Spinal cord (tissue), 10 donors: Measurements from ENCODE around the gene ADAM12. TPM values are rescaled to one million over a fixed set of nuclear protein-coding genes. Genes with fewer than 3 reads are reported as not detected.
A peak's percentile ranks its signal among the peaks of the same experiment; 100 is the strongest.
"Not testable (repeated sequence)": the region's sequence is repeated elsewhere in the genome, so short reads cannot be mapped to it uniquely, and the experiment has no call there.

Experiments used
- DNase-seq, 6 donors: peaks; one replicate each; pipeline versions ENCODE4 v3.0.0 to v3.0.0-alpha.2; 2013 to 2015; ENCODE audit warnings: low spot score in 6 of 6, low read depth in 4 of 6
- H3K27ac ChIP-seq: one replicate; pipeline ENCODE4 v1.5.1; 2013; ENCODE audit warnings: low read depth, low read length, control low read depth
- H3K27me3 ChIP-seq: one replicate; pipeline ENCODE4 v1.6.1; 2013; ENCODE audit warnings: low read length; ENCODE audit not compliant: control insufficient read depth, insufficient read depth
- H3K36me3 ChIP-seq: one replicate; pipeline ENCODE4 v1.6.1; 2013; ENCODE audit warnings: low read length; ENCODE audit not compliant: control insufficient read depth, insufficient read depth
- H3K4me1 ChIP-seq: one replicate; pipeline ENCODE4 v1.6.1; 2013; ENCODE audit warnings: low read length; ENCODE audit not compliant: control insufficient read depth, insufficient read depth
- H3K4me3 ChIP-seq: one replicate; pipeline ENCODE4 v1.5.1; 2013; ENCODE audit warnings: low read depth, low read length, control low read depth
- H3K9me3 ChIP-seq: one replicate; pipeline ENCODE4 v1.6.1; 2013; ENCODE audit warnings: low read length; ENCODE audit not compliant: control insufficient read depth, insufficient read depth
- WGBS: methylation state at CpG from one replicate; pipeline ENCODE4 v1.1.5; 2013; ENCODE audit warnings: missing lambda C conversion rate; ENCODE audit not compliant: insufficient coverage; 5-methylcytosine and 5-hydroxymethylcytosine counted together
- polyA plus RNA-seq, 2 donors: library from polyadenylated mRNA; unstranded; fragments of 120-200 nt; gene quantifications; one replicate each; pipeline ENCODE4 v1.2.1, GENCODE V29; 2013; ENCODE audit not compliant: insufficient read length in 2 of 2
- total RNA-seq, 2 donors: library from RNA; depleted of rRNA in 1 of 2; stranded (reverse); fragments of 120-200 nt in 1 of 2; fragments of >200 nt in 1 of 2; gene quantifications; one replicate each; pipeline versions ENCODE4 v1.2.3 to v1.2.4, GENCODE V29; 2013 to 2014
- donor health status: healthy.

Gene ADAM12
- total and polyA plus RNA-seq, 4 donors: 9.8 to 81.5 (median 23.6) TPM

- Histone ChIP-seq H3K4me3 (no peak overlapping the region), H3K9me3 (peaks cover 4% of the 10 kb centered on the region), H3K36me3 (no peaks in the 10 kb centered on the region), H3K27me3 (no peaks in the 10 kb centered on the region), H3K4me1 (peaks cover 14% of the 10 kb centered on the region), H3K27ac (no peak overlapping the region)
- no peak for DNase-seq
- 56% methylated on average over 4 of the region's 4 CpGs for WGBS
Measured at GRCh38 chr10:126352453-126352852, 35.8 kb downstream of the ADAM12 start.

GRCh38 chr10:126351021-126351420 is 37.3 kb downstream of the ADAM12 start:
- H3K36me3 ChIP-seq: no peaks in the 10 kb centered on the region
- 91% methylated on average over 6 of the region's 6 CpGs for WGBS
- DNase-seq: no peak
- peaks cover 14% of the 10 kb centered on the region for H3K4me1 ChIP-seq
- H3K27ac ChIP-seq: no peak overlapping the region
- no peaks in the 10 kb centered on the region for H3K9me3 ChIP-seq
- H3K4me3 ChIP-seq: no peak overlapping the region
- no peaks in the 10 kb centered on the region for H3K27me3 ChIP-seq

- Histone ChIP-seq H3K9me3 (no peaks in the 10 kb centered on the region), H3K4me3 (no peak overlapping the region), H3K36me3 (no peaks in the 10 kb centered on the region), H3K27ac (no peak overlapping the region), H3K4me1 (peaks cover 14% of the 10 kb centered on the region), H3K27me3 (no peaks in the 10 kb centered on the region)
- no peak for DNase-seq
- 57% methylated on average over 6 of the region's 10 CpGs for WGBS
Measured at GRCh38 chr10:126350216-126350992, 37.9 kb downstream of the ADAM12 start.

GRCh38 chr10:126349676-126350075 is 38.6 kb downstream of the ADAM12 start:
- Histone ChIP-seq H3K36me3 (no peaks in the 10 kb centered on the region), H3K4me3 (no peak overlapping the region), H3K27ac (no peak overlapping the region), H3K9me3 (no peaks in the 10 kb centered on the region), H3K4me1 (peaks cover 14% of the 10 kb centered on the region), H3K27me3 (no peaks in the 10 kb centered on the region)
- DNase-seq: no peak
- WGBS: 82% methylated on average over 3 of the region's 5 CpGs

GRCh38 chr10:126349101-126349500 is 39.2 kb downstream of the ADAM12 start:
- Histone ChIP-seq H3K36me3 (no peaks in the 10 kb centered on the region), H3K27ac (no peak overlapping the region), H3K27me3 (no peaks in the 10 kb centered on the region), H3K9me3 (no peaks in the 10 kb centered on the region), H3K4me1 (peaks cover 14% of the 10 kb centered on the region), H3K4me3 (no peak overlapping the region)
- no peak for DNase-seq
- WGBS: no CpG with 5 or more reads among the region's 1 CpG

- H3K4me3 ChIP-seq, H3K36me3 ChIP-seq, H3K4me1 ChIP-seq, H3K27me3 ChIP-seq, H3K9me3 ChIP-seq, H3K27ac ChIP-seq, DNase-seq: not testable (repeated sequence)
- WGBS: no CpG with 5 or more reads among the region's 2 CpGs
Measured at GRCh38 chr10:126343496-126343895, 44.8 kb downstream of the ADAM12 start.

GRCh38 chr10:126342680-126343079 is 45.6 kb downstream of the ADAM12 start:
- Histone ChIP-seq H3K4me1 (no peaks in the 10 kb centered on the region), H3K36me3 (no peaks in the 10 kb centered on the region), H3K27ac (no peak overlapping the region), H3K4me3 (no peak overlapping the region), H3K27me3 (no peaks in the 10 kb centered on the region), H3K9me3 (no peaks in the 10 kb centered on the region)
- DNase-seq: peak in 1 of 6 donors; percentile 61
- WGBS: no CpG with 5 or more reads among the region's 5 CpGs

- DNase-seq: peak in 2 of 6 donors; percentile 43 to 89
Measured at GRCh38 chr10:126341491-126341890, 46.8 kb downstream of the ADAM12 start.

GRCh38 chr10:126337251-126337810 is 50.9 kb downstream of the ADAM12 start:
- Histone ChIP-seq H3K9me3 (no peaks in the 10 kb centered on the region), H3K27ac (no peak overlapping the region), H3K36me3 (no peaks in the 10 kb centered on the region), H3K4me3 (no peak overlapping the region), H3K27me3 (no peaks in the 10 kb centered on the region), H3K4me1 (no peaks in the 10 kb centered on the region)
- DNase-seq: no peak
- 83% methylated on average over 1 of the region's 1 CpG for WGBS

More at GRCh38 chr10:126341491-126341890, 46.8 kb downstream of the ADAM12 start:
- H3K27me3 ChIP-seq: no peaks in the 10 kb centered on the region
- no peak overlapping the region for H3K27ac ChIP-seq
- no peaks in the 10 kb centered on the region for H3K9me3 ChIP-seq
- WGBS: no CpG with 5 or more reads among the region's 2 CpGs
- no peaks in the 10 kb centered on the region for H3K36me3 ChIP-seq
- H3K4me1 ChIP-seq: no peaks in the 10 kb centered on the region
- no peak overlapping the region for H3K4me3 ChIP-seq

GRCh38 chr10:126336801-126337200 is 51.5 kb downstream of the ADAM12 start:
- Histone ChIP-seq H3K36me3 (no peaks in the 10 kb centered on the region), H3K27ac (no peak overlapping the region), H3K27me3 (no peaks in the 10 kb centered on the region), H3K9me3 (no peaks in the 10 kb centered on the region), H3K4me1 (no peaks in the 10 kb centered on the region), H3K4me3 (no peak overlapping the region)
- 92% methylated on average over 6 of the region's 9 CpGs for WGBS
- DNase-seq: no peak
